HL-60 (cell line): ENCODE data around the gene USP24.

ENCODE experiments used
- DNase-seq, 2 experiments: peaks; one replicate each; pipeline ENCODE4 v3.0.0-alpha.2; 2010 to 2020; ENCODE audit warnings: low read depth in 1 of 2, low spot score in 1 of 2
- H3K27ac ChIP-seq: fragments of 250-450 bp; sonication (Bioruptor Pico); replicated peaks from 2 replicates; pipeline ENCODE4 v1.5.1; 2020; ENCODE audit warnings: mild to moderate bottlenecking, moderate library complexity
- H3K27me3 ChIP-seq: fragments of 250-450 bp; sonication (Bioruptor Pico); 2 replicates; pipeline ENCODE4 v1.5.1; 2021; ENCODE audit warnings: mild to moderate bottlenecking, moderate library complexity; ENCODE audit not compliant: insufficient read depth, poor library complexity, severe bottlenecking
- H3K4me3 ChIP-seq: replicated peaks from 2 replicates; pipeline ENCODE4 v1.5.1; 2011; ENCODE audit warnings: mild to moderate bottlenecking, control low read depth, low read length; ENCODE audit not compliant: insufficient read depth
- CTCF ChIP-seq: IDR thresholded peaks from one replicate; pipeline ENCODE4 v1.5.1; 2011; ENCODE audit warnings: low read length, control low read depth, inconsistent platforms; ENCODE audit not compliant: insufficient read depth
- GABPA ChIP-seq: IDR thresholded peaks from 2 replicates; pipeline ENCODE4 v1.6.1; 2012; ENCODE audit warnings: low read depth
- POLR2AphosphoS5 ChIP-seq: IDR thresholded peaks from 2 replicates; pipeline ENCODE4 v1.6.1; 2012; ENCODE audit warnings: low read depth
- REST ChIP-seq: IDR thresholded peaks from 2 replicates; pipeline ENCODE4 v1.6.1; 2012; ENCODE audit warnings: low read depth; ENCODE audit not compliant: insufficient replicate concordance
- SPI1 ChIP-seq: IDR thresholded peaks from 2 replicates; pipeline ENCODE4 v1.6.1; 2012; ENCODE audit warnings: low read depth, mild to moderate bottlenecking, borderline replicate concordance

USP24 gene

GRCh38 chr1:55074455-55074854 lies 140.7 kb downstream of the USP24 start:
- Histone ChIP-seq H3K27me3 (no peaks in the 10 kb centered on the region), H3K27ac (no peak overlapping the region), H3K4me3 (no peak overlapping the region)
- no peak for TF ChIP-seq POLR2AphosphoS5
- DNase-seq: no peak

GRCh38 chr1:55073187-55073916 lies 141.8 kb downstream of the USP24 start:
- Histone ChIP-seq H3K27me3 (no peaks in the 10 kb centered on the region), H3K4me3 (no peak overlapping the region), H3K27ac (no peak overlapping the region)
- TF ChIP-seq REST: no peak
- no peak for TF ChIP-seq GABPA
- no peak for TF ChIP-seq POLR2AphosphoS5
- no peak for TF ChIP-seq CTCF
- no peak for TF ChIP-seq SPI1
- DNase-seq: no peak

- H3K27me3 ChIP-seq: no peaks in the 10 kb centered on the region
- TF ChIP-seq GABPA: no peak
- no peak for TF ChIP-seq SPI1
- TF ChIP-seq REST: no peak
- TF ChIP-seq POLR2AphosphoS5: no peak
- peak; percentile 40 for TF ChIP-seq CTCF
- H3K4me3 ChIP-seq: no peak overlapping the region
- DNase-seq: peak in 1 of 2 experiments; percentile 25
- no peak overlapping the region for H3K27ac ChIP-seq
These were observed 143.7 kb downstream of the USP24 start for GRCh38 chr1:55071477-55071876.

- no peak for DNase-seq
- Histone ChIP-seq H3K27me3 (no peaks in the 10 kb centered on the region), H3K4me3 (no peak overlapping the region), H3K27ac (no peak overlapping the region)
- TF ChIP-seq CTCF (no peak), SPI1 (no peak), REST (no peak), POLR2AphosphoS5 (no peak), GABPA (no peak)
These were observed 144.6 kb downstream of the USP24 start for GRCh38 chr1:55070293-55071164.
